Measurements from ENCODE around the gene SMAD3.

SMAD3 gene

GRCh38 chr15:67164401-67164791 is 99.0 kb downstream of the SMAD3 start:
- no peak for DNase-seq (ENCODE audit: low read depth)

- DNase-seq (ENCODE audit: low read depth): no peak
These were observed 99.4 kb downstream of the SMAD3 start for GRCh38 chr15:67164811-67165253.

- DNase-seq (ENCODE audit: low read depth): no peak
These were observed 100.2 kb downstream of the SMAD3 start for GRCh38 chr15:67165254-67166253.

- no peak for DNase-seq (ENCODE audit: low read depth)
These were observed 101.0 kb downstream of the SMAD3 start for GRCh38 chr15:67166280-67167009.

GRCh38 chr15:67167091-67167490 is 101.7 kb downstream of the SMAD3 start:
- DNase-seq (ENCODE audit: low read depth): no peak

- DNase-seq (ENCODE audit: low read depth): no peak
These were observed 103.3 kb downstream of the SMAD3 start for GRCh38 chr15:67168694-67169093.

- no peak for DNase-seq (ENCODE audit: low read depth)
These were observed 104.9 kb downstream of the SMAD3 start for GRCh38 chr15:67170143-67170925.

GRCh38 chr15:67171471-67171870 is 106.1 kb downstream of the SMAD3 start:
- DNase-seq (ENCODE audit: low read depth): no peak

GRCh38 chr15:67172172-67172571 is 106.8 kb downstream of the SMAD3 start:
- no peak for DNase-seq (ENCODE audit: low read depth)

GRCh38 chr15:67173005-67173404 is 107.6 kb downstream of the SMAD3 start:
- DNase-seq (ENCODE audit: low read depth): no peak

GRCh38 chr15:67173786-67174185 is 108.4 kb downstream of the SMAD3 start:
- no peak for DNase-seq (ENCODE audit: low read depth)

- DNase-seq (ENCODE audit: low read depth): no peak
These were observed 109.0 kb downstream of the SMAD3 start for GRCh38 chr15:67174446-67174845.

GRCh38 chr15:67174864-67175573 is 109.6 kb downstream of the SMAD3 start:
- no peak for DNase-seq (ENCODE audit: low read depth)

GRCh38 chr15:67175643-67176071 is 110.3 kb downstream of the SMAD3 start:
- no peak for DNase-seq (ENCODE audit: low read depth)

- DNase-seq (ENCODE audit: low read depth): no peak
These were observed 111.0 kb downstream of the SMAD3 start for GRCh38 chr15:67176195-67176971.

GRCh38 chr15:67177752-67178151 is 112.3 kb downstream of the SMAD3 start:
- no peak for DNase-seq (ENCODE audit: low read depth)

- peak; percentile 31 for DNase-seq (ENCODE audit: low read depth)
These were observed 113.3 kb downstream of the SMAD3 start for GRCh38 chr15:67178569-67179210.

GRCh38 chr15:67179411-67179995 is 114.1 kb downstream of the SMAD3 start:
- DNase-seq (ENCODE audit: low read depth): no peak

- DNase-seq (ENCODE audit: low read depth): no peak
These were observed 114.6 kb downstream of the SMAD3 start for GRCh38 chr15:67180035-67180434.
